GM12878 (cell line): ENCODE results near the gene ZSWIM3. TPM values are rescaled to one million over a fixed set of nuclear protein-coding genes. Genes with fewer than 3 reads are reported as not detected.

ENCODE experiments used
- ATAC-seq: fragments of 200-7000 bp; cut with Tn5 transposase; 3 replicates; pipeline ENCODE4 v1.9.1; 2020; ENCODE audit warnings: mild to moderate bottlenecking, moderate library complexity
- BruUV-seq: library from RNA; stranded (reverse); fragments of 400-500 nt; replicated peaks from 2 replicates; lab custom pipeline; 2021; lab: Mats Ljungman, UMichigan
- CTCF ChIA-PET: fragments of 300-600 bp; sonication (Branson Sonifier 250); formaldehyde crosslinking; extraction: SDS; loops from one replicate; lab custom pipeline; 2021; ENCODE audit warnings: inconsistent platforms; lab: Yijun Ruan, JAX
- POLR2A ChIA-PET: fragments of 350-600 bp; formaldehyde crosslinking; extraction: SDS; loops from one replicate; lab custom pipeline; 2021; ENCODE audit warnings: inconsistent platforms; lab: Charles Lee
- RAD21 ChIA-PET: fragments of 300-600 bp; sonication (Branson Sonifier 250); formaldehyde crosslinking; loops from one replicate; lab custom pipeline; 2023; ENCODE audit warnings: antibody characterized with exemption; ENCODE audit not compliant: unreplicated experiment; lab: Charles Lee
- SMC1A ChIA-PET: fragments of 300-600 bp; sonication (Branson Sonifier 250); formaldehyde crosslinking; loops from one replicate; lab custom pipeline; 2023; ENCODE audit not compliant: unreplicated experiment, uncharacterized antibody; lab: Charles Lee
- DNase-seq: peaks from one replicate; pipeline ENCODE4 v3.0.0-alpha.2; 2011; ENCODE audit warnings: low read depth, low spot score
- FAIRE-seq: peaks from 3 replicates; lab custom pipeline; 2011; peaks lifted over from hg19 to GRCh38; lab: Jason Lieb, UNC
- H2AFZ ChIP-seq: 2 replicates; pipeline ENCODE4 v1.6.0; 2011; ENCODE audit warnings: low read depth, low read length, control low read depth; ENCODE audit not compliant: control insufficient read depth
- H3K27ac ChIP-seq: 2 replicates; pipeline ENCODE4 v1.5.1; 2011; ENCODE audit warnings: control low read depth; ENCODE audit not compliant: control insufficient read depth, insufficient read depth
- H3K27me3 ChIP-seq, 2 experiments: replicated peaks in 1 of 2; 2 replicates each; pipeline versions ENCODE4 v1.6.0 to v1.6.1; 2011; ENCODE audit warnings: low read length in 1 of 2; ENCODE audit not compliant: control insufficient read depth in 2 of 2, insufficient read depth in 2 of 2
- H3K36me3 ChIP-seq, 2 experiments: 2 replicates each; pipeline ENCODE4 v1.5.1; 2011; ENCODE audit warnings: low read length in 1 of 2; ENCODE audit not compliant: control insufficient read depth in 2 of 2, insufficient read depth in 2 of 2
- H3K4me1 ChIP-seq: 2 replicates; pipeline ENCODE4 v1.6.1; 2011; ENCODE audit warnings: mild to moderate bottlenecking, low read length, moderate library complexity, mixed read lengths; ENCODE audit not compliant: control insufficient read depth, insufficient read depth
- H3K4me2 ChIP-seq: 2 replicates; pipeline ENCODE4 v1.6.0; 2011; ENCODE audit warnings: control low read depth; ENCODE audit not compliant: control insufficient read depth, insufficient read depth
- H3K4me3 ChIP-seq: fragments of 200-600 bp; sonication (generic); 2 replicates; pipeline ENCODE4 v1.5.1; 2016
- H3K79me2 ChIP-seq: 2 replicates; pipeline ENCODE4 v1.6.0; 2011; ENCODE audit warnings: low read length; ENCODE audit not compliant: control insufficient read depth, insufficient read depth
- H3K9ac ChIP-seq: 2 replicates; pipeline ENCODE4 v1.8.0; 2011; ENCODE audit warnings: low read length, control low read depth, mixed read lengths; ENCODE audit not compliant: control insufficient read depth, insufficient read depth
- H3K9me3 ChIP-seq: replicated peaks from 3 replicates; pipeline ENCODE4 v1.5.1; 2011; ENCODE audit warnings: mild to moderate bottlenecking, low read length; ENCODE audit not compliant: control insufficient read depth, insufficient read depth
- H4K20me1 ChIP-seq: 2 replicates; pipeline ENCODE4 v1.6.0; 2011; ENCODE audit not compliant: control insufficient read depth, insufficient read depth
- CHD2 ChIP-seq: IDR thresholded peaks from 2 replicates; pipeline ENCODE4 v1.6.1; 2011; ENCODE audit warnings: low read depth, low read length, improper control_type of control experiment, borderline replicate concordance
- POLR2A ChIP-seq: IDR thresholded peaks from 2 replicates; pipeline ENCODE4 v1.6.1; 2011; ENCODE audit warnings: low read depth, mild to moderate bottlenecking, low read length
- POLR2AphosphoS5 ChIP-seq: IDR thresholded peaks from 2 replicates; pipeline ENCODE4 v1.6.1; 2011; ENCODE audit warnings: mild to moderate bottlenecking, low read length, inconsistent platforms
- ZNF274 ChIP-seq: IDR thresholded peaks from one replicate; pipeline ENCODE4 v1.8.0; 2011; ENCODE audit not compliant: insufficient read length, insufficient read depth
- WGBS: methylation state at CpG from one replicate; pipeline ENCODE4 v1.1.6; 2016; ENCODE audit warnings: low lambda C conversion rate; ENCODE audit not compliant: insufficient replicate concordance, insufficient coverage; ENCODE audit errors: missing lambda C conversion rate; 5-methylcytosine and 5-hydroxymethylcytosine counted together
- in situ Hi-C: fragments of 300-500 bp; cut with MboI; formaldehyde crosslinking; loops from 9 replicates; pipeline ENCODE4 v1.14.3; 2018; ENCODE audit warnings: mixed read lengths
- intact Hi-C: fragments of 100-400 bp; cut with micrococcal nuclease; formaldehyde crosslinking; loops from one replicate; pipeline ENCODE4 v1.14.2; 2022; ENCODE audit not compliant: unreplicated experiment
- polyA plus RNA-seq, 11 experiments: library from polyadenylated mRNA; depleted of rRNA in 4 of 11; unstranded in 6 of 11; stranded (reverse) in 5 of 11; fragments of >200 nt; fragmentation: Nextera tagmentation in 4 of 11; fragmentation: Illumina TruSeq in 1 of 11; extraction: Ambion mirVana in 4 of 11; extraction: Trizol in 1 of 11; gene quantifications; 1 replicate in 1 of 11; 2 replicates in 10 of 11; pipeline versions ENCODE4 v1.2.1 to v1.2.3, GENCODE V29; 2011 to 2016; ENCODE audit warnings: inconsistent platforms in 2 of 11, missing spikeins in 2 of 11, low read depth in 1 of 11
- total RNA-seq, 4 experiments: library from RNA; depleted of rRNA in 3 of 4; stranded (reverse); fragments of >200 nt in 3 of 4; fragmentation: Illumina TruSeq in 1 of 4; extraction: Trizol in 1 of 4; gene quantifications; 2 replicates each; pipeline versions ENCODE4 v1.2.1 to v1.2.3, GENCODE V29; 2013 to 2021

The ZSWIM3 gene
- total and polyA plus RNA-seq, 10 of the 15 experiments (the other 5 are each of a cell fraction or from before 2014, with no cell fraction given) = 1.6 to 5.1 (median 4.2) TPM

DNA sequence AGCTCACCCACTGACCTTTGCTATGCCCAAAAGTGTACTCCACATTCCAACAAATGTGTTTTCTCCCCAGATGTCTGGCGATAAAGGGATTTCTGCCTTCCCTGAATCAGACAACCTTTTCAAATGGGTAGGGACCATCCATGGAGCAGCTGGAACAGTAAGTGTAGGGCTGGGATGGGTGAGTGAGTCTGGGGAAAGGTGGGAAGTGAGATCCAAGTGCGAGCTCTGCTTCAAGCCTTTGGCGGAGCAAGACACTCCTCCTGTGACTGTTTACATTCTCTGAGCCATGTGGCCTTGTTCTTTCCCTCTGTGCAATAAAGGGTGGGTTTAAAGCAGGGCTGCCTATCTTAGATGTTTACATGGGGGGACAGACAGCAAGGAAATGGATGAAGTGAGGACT, 43.1 kb upstream of the ZSWIM3 start:
- ChIA-PET POLR2A (interaction anchor here (1.0 to 1.5 kb wide), 3 partner anchors 44 to 139 kb away, joined by 3 read pairs; partner anchors contain the start of gene PCIF1), CTCF (interaction anchor here (0.6 to 2.5 kb wide), 5 partner anchors 15 to 156 kb away, joined by 3 to 18 read pairs (median 5); no protein-coding TSS in a partner anchor), SMC1A (interaction anchor here (0.5 to 1.9 kb wide), 5 partner anchors 15 to 156 kb away, joined by 3 to 6 read pairs (median 4); no protein-coding TSS in a partner anchor), RAD21 (interaction anchor here (1.5 to 2.5 kb wide), 4 partner anchors 10 to 67 kb away, joined by 3 to 9 read pairs (median 6); partner anchors contain the start of gene ZSWIM1)
- H2AFZ ChIP-seq = no peak overlapping the region
- peak overlapping the region; percentile 38; the same call in 1 of the 2 replicates for H3K4me3 ChIP-seq
- H3K36me3 ChIP-seq = peaks cover 13 to 25% of the 10 kb centered on the region in 2 experiments
- no peak overlapping the region for H3K9ac ChIP-seq
- ATAC-seq = no peak
- H3K79me2 ChIP-seq = peaks cover 20% of the 10 kb centered on the region
- no peaks in the 10 kb centered on the region for H3K27me3 ChIP-seq
- H3K9me3 ChIP-seq = no peaks in the 10 kb centered on the region; the same call in 2 of the 3 replicates
- no peak for FAIRE-seq
- TF ChIP-seq ZNF274 (no peak), POLR2A (peak; percentile 24; the same call in 1 of the 2 replicates)
- BruUV-seq = no TSS peak
- intact Hi-C loops (loop anchor here (5.0 kb wide), 2 partner anchors 43 to 148 kb away; partner anchors contain the start of genes ACOT8 and ZSWIM3), in situ Hi-C loops (loop anchor here (25.0 kb wide), 1 partner anchor 548 kb away; no protein-coding TSS in a partner anchor)
- 98% methylated on average over 3 of the region's 3 CpGs for WGBS
- H3K4me2 ChIP-seq = peak overlapping the region; percentile 70
- no peak overlapping the region for H3K27ac ChIP-seq
- H4K20me1 ChIP-seq = no peaks in the 10 kb centered on the region
- no peak for DNase-seq
- no peaks in the 10 kb centered on the region for H3K4me1 ChIP-seq

DNA sequence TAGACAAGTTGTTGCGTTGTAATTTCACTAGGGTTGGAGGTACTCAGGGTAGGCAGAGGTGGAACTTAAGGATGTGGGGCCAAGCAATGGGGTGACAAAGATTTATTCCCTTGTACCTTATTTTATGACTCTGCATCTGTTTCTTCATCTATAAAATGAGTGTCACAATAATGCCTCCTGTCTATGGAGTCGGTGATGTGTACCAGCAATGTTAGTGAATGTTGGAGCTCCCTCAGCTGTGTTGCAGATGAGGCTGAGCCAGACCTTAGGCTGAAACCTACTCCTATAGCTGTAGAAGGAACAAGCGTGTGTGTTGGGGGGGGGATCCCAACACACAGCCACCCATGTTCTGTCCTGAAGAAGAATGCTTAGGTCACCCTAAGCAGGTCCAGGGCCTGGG, 40.5 kb upstream of the ZSWIM3 start:
- H3K36me3 ChIP-seq = peaks cover 8 to 9% of the 10 kb centered on the region in 2 experiments
- ChIA-PET CTCF (interaction anchor here (0.8 to 2.8 kb wide), 5 partner anchors 10 to 153 kb away, joined by 3 to 10 read pairs (median 3); partner anchors contain the start of gene TNNC2), SMC1A (interaction anchor here (0.7 to 1.1 kb wide), 5 partner anchors 16 to 158 kb away, joined by 3 to 5 read pairs (median 3); no protein-coding TSS in a partner anchor), POLR2A (interaction anchor here (1.5 kb wide), 1 partner anchor 114 kb away, joined by 5 read pairs; no protein-coding TSS in a partner anchor), RAD21 (interaction anchor here (1.3 kb wide), 1 partner anchor 143 kb away, joined by 3 read pairs; no protein-coding TSS in a partner anchor)
- ATAC-seq (no peak), DNase-seq (no peak), FAIRE-seq (no peak)
- WGBS = 97% methylated on average over 3 of the region's 3 CpGs
- H3K79me2 ChIP-seq = peaks cover 20% of the 10 kb centered on the region
- no peaks in the 10 kb centered on the region for H3K27me3 ChIP-seq
- H4K20me1 ChIP-seq = no peaks in the 10 kb centered on the region
- H2AFZ ChIP-seq = no peak overlapping the region
- no peak overlapping the region for H3K27ac ChIP-seq
- TF ChIP-seq POLR2AphosphoS5 (0 out of 2 replicates have a peak, but pooled peaks have one; percentile 38), CHD2 (no peak)
- BruUV-seq = no TSS peak
- H3K9ac ChIP-seq = no peak overlapping the region
- H3K4me1 ChIP-seq = no peaks in the 10 kb centered on the region
- no peak overlapping the region for H3K4me2 ChIP-seq
- no peaks in the 10 kb centered on the region; the same call in 2 of the 3 replicates for H3K9me3 ChIP-seq
- intact Hi-C loops (no loop called here), in situ Hi-C loops (loop anchor here (25.0 kb wide), 1 partner anchor 545 kb away; no protein-coding TSS in a partner anchor)
- H3K4me3 ChIP-seq = no peak overlapping the region
